GM12872 (cell line): ENCODE measurements around the gene PRR20G.

ENCODE experiments used
- TF ChIP-seq, protein P1 (sequence below): IDR thresholded peaks from 3 replicates; pipeline ENCODE4 v1.5.1; 2011; ENCODE audit warnings: low read depth, mild to moderate bottlenecking, low read length, moderate library complexity; ENCODE audit not compliant: insufficient read depth

Gene PRR20G

DNA sequence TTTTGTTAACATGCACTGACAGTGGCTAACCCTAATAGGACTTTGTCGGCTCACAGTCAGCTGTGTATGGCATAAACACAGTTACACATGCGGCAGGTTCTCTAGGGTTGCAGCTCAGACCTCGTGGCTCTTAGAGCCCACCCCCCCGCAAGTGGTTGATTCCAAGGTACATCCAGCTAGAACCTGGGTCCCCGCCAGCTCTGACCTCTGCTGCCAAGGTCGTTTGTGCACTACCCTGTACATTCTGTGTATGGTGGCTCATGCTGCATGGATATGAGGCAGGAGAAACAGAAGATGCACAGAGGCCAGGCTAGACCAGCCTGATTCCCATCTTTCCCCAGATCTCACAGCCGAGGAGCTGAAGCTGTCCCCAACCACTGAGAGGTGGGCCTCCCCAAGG, 25.9 kb downstream of the PRR20G start:
- TF ChIP-seq, protein P1, sequence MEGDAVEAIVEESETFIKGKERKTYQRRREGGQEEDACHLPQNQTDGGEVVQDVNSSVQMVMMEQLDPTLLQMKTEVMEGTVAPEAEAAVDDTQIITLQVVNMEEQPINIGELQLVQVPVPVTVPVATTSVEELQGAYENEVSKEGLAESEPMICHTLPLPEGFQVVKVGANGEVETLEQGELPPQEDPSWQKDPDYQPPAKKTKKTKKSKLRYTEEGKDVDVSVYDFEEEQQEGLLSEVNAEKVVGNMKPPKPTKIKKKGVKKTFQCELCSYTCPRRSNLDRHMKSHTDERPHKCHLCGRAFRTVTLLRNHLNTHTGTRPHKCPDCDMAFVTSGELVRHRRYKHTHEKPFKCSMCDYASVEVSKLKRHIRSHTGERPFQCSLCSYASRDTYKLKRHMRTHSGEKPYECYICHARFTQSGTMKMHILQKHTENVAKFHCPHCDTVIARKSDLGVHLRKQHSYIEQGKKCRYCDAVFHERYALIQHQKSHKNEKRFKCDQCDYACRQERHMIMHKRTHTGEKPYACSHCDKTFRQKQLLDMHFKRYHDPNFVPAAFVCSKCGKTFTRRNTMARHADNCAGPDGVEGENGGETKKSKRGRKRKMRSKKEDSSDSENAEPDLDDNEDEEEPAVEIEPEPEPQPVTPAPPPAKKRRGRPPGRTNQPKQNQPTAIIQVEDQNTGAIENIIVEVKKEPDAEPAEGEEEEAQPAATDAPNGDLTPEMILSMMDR, result no peak

DNA sequence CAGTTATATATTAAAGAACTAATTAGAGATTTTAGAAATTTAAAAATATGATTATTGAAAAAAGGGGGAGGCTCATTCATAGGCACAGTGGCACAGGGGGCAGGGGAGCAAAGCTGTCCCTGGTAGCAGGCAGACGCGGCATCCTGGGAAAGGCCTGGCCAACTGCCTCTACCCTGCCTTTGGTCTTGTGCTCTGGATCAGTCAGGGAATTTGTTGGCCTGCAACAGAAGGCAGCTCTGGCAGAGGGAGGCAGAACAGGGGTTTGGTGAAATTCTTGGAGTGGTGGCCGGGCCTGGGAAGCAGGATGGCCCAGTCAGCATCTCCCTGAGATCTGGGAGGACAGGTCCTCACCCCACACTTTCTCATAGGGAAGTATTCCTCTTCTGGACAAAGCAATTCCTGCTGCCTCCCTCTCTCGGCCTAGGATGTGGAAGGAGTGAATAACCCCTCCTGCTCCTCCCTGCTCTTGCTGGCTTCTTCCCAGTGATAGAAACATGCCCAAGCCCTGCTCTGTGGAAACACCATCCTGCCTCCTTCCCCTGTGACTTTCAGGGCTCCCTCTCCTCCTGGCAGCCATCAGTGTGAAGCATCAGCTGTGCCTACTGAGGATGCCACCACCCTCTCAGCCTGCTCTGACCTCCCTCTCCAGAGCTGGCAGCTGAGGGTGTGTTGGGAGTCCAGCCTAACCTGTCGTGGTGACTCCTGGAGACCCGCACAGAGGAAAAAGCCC, 26.9 kb downstream of the PRR20G start:
- TF ChIP-seq, protein P1, result no peak

DNA sequence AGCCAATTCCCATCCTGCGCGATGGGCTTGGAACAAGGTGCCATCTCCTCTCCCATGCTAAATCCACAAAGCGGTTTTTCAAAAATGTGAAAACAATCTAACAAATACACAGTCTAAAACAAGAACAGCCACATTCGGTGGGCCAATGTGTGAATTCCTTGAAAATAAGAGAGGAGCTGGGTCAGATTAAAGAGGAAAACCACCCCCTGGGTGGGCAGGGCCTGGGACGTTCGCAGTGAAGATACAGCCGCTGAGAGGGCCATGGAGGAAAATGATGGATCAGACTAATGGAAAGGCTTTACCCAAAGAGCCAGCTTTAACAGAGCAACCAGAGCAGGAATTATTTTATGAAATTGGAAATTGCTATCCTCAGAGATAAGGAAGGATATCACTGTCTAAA, 27.4 kb downstream of the PRR20G start:
- TF ChIP-seq, protein P1, result no peak

DNA sequence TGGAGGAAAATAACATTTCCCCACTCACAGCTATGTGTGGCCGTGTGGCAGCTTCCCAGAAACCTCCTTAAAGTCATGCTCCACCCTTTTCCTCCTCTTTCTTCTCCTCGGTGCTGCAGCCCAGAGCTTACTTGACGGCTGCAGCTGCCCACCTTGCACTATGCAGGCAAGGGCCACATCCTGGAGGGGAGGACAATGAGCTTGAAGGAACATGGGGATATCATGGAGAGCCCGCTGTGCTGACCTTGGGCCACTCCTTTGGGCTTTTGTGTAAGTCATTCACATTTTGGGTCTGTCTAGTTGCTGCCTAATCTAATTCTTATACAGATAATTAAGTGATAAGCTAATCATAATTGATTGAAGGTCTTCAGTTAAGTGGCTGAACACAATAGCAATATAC, 28.0 kb downstream of the PRR20G start:
- TF ChIP-seq, protein P1, result no peak

DNA sequence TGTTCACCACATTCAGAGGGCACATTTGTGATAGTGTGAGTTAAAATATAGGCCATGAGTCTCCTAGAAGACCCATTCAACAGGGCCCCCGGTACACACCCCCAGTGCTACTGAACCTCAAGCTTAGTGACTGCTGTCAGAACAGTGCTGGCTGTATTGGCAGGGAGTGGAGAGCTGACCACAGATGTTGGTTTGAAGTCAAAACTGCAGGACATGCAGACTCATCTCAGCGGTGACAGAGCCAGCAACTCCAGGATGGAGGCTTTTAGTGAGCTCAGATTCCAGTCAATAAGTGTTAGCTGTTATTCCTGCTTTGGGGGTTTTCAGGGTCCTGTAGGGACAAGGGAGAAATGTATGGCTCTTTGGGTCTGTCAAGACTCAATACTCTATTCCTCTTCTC, 29.1 kb downstream of the PRR20G start:
- TF ChIP-seq, protein P1, result no peak

DNA sequence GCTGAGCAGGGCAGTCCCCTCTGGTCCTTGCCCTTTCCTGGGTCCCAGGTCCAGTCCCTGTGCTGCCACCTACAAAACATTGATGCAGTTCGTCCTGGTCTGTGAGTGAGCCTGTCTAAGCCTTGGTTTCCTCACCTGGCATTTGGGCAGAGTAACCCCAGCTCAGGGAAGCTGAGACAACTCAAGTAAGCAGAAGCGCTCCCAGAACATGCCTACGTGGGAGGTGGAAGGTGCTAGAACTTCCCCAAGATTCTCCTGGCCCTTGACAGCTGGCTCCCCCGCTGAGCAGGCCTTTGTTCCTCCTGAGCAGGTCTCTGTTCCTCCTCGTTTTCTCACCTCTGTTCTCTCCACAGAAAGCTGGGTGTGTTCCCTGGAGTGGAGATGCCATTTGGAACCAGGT, 30.5 kb downstream of the PRR20G start:
- TF ChIP-seq, protein P1, result no peak

DNA sequence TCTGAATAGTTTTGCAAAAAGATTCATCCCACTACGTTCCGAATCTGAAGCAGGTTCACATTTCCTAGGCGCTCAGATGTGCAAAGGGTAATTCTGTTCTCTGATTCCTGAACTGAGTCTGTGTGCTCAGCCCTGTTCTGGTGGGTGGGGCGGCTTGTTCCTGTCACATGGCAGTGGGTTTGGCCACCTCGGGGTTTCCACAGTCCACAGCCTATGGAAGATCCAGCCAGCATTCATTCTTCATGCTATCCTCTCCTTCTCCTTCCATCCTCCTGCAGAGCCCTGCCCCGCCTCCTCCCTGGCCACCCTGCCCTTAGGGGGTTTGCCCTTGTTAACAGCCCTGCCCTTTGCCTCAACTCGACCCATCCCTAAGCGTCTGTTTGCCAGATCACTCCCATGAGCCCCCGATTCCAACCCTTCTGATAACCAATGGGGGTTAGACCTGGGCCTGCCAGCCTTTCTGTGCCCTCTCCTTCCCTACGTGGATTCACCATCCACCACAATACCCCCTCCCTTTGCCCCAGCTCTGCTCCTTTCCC, 31.0 kb downstream of the PRR20G start:
- TF ChIP-seq, protein P1, result no peak
